ENCODE measurements around the gene SLC25A25. TPM values are rescaled to one million over a fixed set of nuclear protein-coding genes. Genes with fewer than 3 reads are reported as not detected.

Gene SLC25A25
- total RNA-seq, result 15.9 and 20.1 TPM in 2 replicates

DNA sequence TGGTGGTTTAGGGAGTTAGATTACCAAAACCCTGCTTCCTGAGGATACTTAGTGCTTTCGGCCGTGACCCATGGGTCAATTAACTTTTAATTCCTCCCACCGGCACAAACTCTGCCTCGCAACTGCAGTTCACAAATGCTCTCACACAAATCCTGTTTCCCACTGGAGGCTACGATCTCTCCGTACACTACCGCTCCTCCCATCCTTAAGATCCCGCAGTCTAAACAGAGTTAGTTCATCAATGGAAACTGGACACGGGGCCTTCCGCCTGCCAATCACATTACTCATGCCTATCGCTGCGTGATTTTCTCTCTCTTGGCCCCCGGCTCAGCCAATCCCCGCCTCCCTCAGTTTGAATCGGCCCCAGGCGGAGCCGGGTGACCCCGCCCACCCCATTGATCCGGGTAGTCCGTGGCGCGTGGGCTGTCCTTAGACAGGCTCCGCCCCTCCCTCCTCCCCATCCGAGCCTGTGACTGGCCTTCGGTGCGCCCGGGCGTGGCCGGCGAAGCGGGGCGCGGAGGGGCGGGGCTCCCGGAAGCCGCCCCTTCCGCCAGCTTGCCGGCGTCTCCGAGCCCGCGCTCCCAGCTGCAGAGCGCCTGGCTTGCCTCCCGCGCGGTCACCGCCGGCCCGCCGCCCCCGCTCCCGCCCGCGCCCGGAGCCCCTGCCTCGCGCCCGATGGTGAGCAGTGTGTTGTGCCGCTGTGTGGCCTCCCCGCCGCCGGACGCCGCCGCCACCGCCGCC, at the start of gene SLC25A25:
TSS of gene SLC25A25 (plus strand) at position 588 of the 741 bp plus-strand sequence. CDS start at position 676, 88 bp downstream.

DNA sequence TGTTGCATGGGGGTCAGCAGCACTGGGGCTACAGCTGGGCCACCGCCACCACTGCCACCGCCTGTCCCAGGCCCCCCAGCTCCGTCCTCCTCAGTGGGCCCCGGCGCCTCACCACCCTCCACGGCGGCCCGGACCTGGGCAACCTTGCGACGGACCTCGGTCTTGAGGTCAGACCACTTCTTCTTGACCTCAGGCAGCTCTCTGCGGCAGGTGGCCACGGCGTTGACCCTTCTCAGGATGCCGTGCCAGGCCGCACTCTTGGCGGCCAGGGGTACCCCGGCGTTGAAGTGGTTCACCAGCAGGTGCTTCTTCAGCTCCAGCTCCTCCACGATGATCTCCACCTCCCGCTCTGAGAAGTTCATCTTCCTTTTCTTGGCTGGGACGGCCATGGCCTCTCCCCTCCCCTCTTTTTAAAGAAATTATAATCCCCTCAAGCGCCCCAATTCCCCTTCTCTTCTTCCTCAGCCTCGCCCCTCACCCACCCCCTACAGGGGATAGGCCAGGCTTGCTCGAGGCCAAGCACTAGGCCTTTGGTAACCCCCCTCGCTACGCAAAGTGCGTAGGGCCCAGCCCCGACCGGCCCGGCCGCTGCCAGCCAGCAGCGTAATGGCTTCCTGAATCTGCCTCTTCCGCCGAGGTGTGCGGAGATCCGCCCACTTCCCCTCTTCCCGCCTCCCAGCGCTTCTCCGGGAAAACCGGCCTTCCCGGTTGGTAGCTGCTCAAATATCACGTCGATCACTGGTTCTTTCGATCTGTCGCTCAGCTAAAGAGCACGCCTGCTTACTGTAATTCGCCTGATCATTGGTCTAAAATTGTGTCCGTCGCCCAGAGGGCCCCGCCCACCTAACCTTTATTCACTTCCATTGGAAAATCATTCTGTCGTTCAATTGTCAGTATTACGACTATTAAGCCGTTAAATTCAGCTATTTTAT, 1.1 kb upstream of the SLC25A25 start, which contains the start of gene NAIF1:
TSS of gene NAIF1 (minus strand) at position 608 of the 932 bp plus-strand sequence. CDS start at position 389, 219 bp downstream.

DNA sequence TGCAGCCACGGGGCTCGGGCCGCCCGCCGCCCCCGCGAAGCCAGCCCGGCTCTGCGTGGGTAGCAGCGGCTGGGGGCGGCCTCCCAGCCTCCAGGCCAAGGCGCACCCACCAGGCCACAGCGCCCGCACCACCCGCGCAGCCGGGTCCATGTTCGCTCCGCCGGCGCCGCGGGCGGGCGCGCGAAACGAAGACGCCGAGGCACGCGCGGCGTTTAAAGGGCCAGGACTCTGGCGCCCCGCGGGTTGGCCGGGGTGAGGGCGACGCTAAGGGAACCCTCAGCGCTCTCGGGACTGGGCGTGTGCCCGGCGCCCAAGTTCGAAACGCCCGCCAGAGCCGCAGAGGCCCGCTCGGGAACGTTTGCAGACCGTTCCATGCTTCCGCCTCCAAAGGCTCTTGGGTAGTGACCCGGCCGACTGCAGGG, 59.5 kb downstream of the SLC25A25 start, which contains the start of gene PTGES2:
TSS of gene PTGES2 (minus strand) at position 162 of the 422 bp plus-strand sequence. CDS start at position 150, 12 bp downstream.

DNA sequence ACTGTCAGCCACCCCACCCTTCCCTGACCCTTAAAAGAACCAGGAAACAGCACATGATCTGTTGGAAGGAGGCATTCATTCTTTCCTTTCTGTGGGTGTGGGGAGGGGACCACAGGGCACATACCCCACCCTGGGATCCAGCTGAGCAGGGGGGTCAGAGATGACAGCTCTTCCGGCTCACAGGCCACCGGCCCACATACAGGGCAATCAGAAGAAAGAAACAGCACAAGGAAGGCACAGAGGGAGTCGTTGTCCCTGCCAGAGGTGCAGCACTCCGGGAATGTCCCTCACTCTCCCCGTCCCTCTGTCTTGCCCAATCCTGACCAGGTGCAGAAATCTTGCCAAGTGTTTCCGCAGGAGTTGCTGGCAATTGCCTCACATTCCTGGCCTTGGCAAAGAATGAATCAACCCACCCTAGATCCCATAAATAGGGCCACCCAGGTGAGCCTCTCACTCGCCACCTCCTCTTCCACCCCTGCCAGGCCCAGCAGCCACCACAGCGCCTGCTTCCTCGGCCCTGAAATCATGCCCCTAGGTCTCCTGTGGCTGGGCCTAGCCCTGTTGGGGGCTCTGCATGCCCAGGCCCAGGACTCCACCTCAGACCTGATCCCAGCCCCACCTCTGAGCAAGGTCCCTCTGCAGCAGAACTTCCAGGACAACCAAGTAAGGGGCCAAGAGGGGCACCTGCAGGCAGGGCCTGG, 81.1 kb downstream of the SLC25A25 start, which contains the start of gene LCN2:
TSS of gene LCN2 (plus strand) at position 453 of the 701 bp plus-strand sequence. CDS start at position 526, 73 bp downstream.

Other genes with a start within 250 kb of the SLC25A25 start
- gene ENG, start 213.6 kb upstream of the SLC25A25 start, total RNA-seq, result 12.6 and 38.3 TPM in 2 replicates
- gene AK1, start 190.6 kb upstream of the SLC25A25 start, total RNA-seq, result 30.1 and 43.5 TPM in 2 replicates
- 23.4 and 32.2 TPM in 2 replicates for gene ST6GALNAC6, start 168.6 kb upstream of the SLC25A25 start, total RNA-seq
- gene ST6GALNAC4, start 151.2 kb upstream of the SLC25A25 start, total RNA-seq, result 38.3 and 53.8 TPM in 2 replicates
- gene PIP5KL1, start 137.5 kb upstream of the SLC25A25 start, total RNA-seq, result 0.65 and 0.91 TPM in 2 replicates
- 5.9 and 8.8 TPM in 2 replicates for gene DPM2, start 130.4 kb upstream of the SLC25A25 start, total RNA-seq
- 0.97 and 1.4 TPM in 2 replicates for gene EEIG1, start 87.2 kb upstream of the SLC25A25 start, total RNA-seq
- 7.6 and 9.4 TPM in 2 replicates for gene NAIF1, start 912 bp upstream of the SLC25A25 start, total RNA-seq
- gene PTGES2, start 59.5 kb downstream of the SLC25A25 start, total RNA-seq, result 75.1 and 88.7 TPM in 2 replicates
- not detected in 2 replicates for gene LCN2, start 81.2 kb downstream of the SLC25A25 start, total RNA-seq
- 22.5 and 40.3 TPM in 2 replicates for gene BBLN, start 92.0 kb downstream of the SLC25A25 start, total RNA-seq
- gene CIZ1, start 123.3 kb downstream of the SLC25A25 start, total RNA-seq, result 12.3 and 15.7 TPM in 2 replicates
- 0.46 and 0.97 TPM in 2 replicates for gene DNM1, start 135.1 kb downstream of the SLC25A25 start, total RNA-seq
- gene GOLGA2, start 207.8 kb downstream of the SLC25A25 start, total RNA-seq, result 54.6 and 66.3 TPM in 2 replicates
- 34.5 and 47.1 TPM in 2 replicates for gene SWI5, start 208.0 kb downstream of the SLC25A25 start, total RNA-seq